Stimulated activated naive CD4-positive, alpha-beta T cell treated with Interleukin-2 at 50 U/mL for 16 hours (primary cell): ENCODE results near the gene CHCHD2.
"Not testable (repeated sequence)": the region's sequence is repeated elsewhere in the genome, so short reads cannot be mapped to it uniquely, and the experiment has no call there.

Source experiments
- DNase-seq: peaks from one replicate; lab custom pipeline; 2025; lab: John Stamatoyannopoulos, UW

Gene CHCHD2, protein sequence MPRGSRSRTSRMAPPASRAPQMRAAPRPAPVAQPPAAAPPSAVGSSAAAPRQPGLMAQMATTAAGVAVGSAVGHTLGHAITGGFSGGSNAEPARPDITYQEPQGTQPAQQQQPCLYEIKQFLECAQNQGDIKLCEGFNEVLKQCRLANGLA

DNA sequence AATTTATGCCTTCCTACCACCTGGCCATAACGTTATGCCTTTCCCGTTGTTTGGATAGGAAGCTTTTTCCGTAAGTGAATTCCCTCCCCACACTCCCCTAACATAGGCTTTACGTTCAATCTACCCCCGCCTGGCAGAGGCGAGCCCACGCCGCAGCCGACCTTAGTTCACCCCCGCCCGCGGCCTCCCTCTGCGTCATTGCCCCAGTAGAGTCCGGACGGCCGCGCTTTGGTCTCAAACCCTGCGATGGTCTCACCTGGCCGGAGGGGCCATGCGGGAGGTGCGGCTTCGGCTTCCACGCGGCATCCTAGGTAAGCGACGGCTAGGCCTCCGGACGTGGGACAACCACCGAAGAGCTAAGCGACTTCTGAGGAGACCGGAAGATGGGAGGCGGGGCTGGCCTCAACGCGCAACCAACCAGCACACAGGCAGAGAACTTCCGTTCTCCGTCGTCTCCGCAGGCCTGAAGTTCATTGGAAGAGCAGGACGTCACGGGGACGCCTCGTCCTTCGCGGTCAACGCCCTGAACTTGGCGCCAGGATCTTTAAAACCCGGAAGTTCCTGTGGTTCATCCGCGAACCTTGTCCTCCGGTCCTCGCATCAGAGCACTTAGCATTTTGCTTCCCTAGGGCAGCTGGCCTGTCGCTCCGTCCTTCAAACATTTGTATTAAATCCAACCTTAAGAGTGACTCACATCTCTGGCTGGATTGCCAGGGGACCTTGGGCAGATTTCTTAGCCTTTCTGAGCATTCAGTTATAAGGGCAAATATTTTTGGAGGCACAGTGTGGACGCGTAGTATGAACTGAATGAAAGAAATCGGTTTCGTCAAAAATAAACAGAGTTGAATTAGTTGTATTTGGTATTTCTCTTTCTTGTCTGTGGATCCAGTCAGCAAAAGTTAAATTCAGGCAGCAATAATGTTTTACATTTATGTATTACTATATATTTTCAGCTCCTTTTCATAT lies at the start of gene CHCHD2:
Gene CHCHD2, minus strand, starts transcription at position 369 of the 966 bp plus-strand sequence. Its CDS starts 63 bp downstream, at position 306.
- peak; percentile 95 for DNase-seq

DNA sequence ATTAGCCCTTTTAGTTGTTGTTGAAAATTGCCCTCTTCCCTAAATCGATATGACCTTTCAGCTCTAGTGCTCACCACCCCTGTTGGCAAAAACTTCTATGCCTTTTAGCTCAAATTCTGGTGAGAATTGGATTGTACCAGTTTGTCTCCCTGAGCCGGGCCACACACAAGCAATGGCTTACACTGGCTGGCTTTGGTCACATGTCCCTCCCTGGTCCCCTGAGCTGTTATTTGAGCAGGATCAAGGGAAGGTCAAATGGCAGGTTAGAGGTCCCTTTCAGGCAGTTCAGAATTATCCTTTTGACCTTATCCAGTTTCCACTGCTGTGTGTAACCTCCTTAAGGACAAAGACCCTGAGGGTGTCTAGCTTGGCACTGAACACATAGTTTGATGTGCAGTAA lies 24.8 kb upstream of the CHCHD2 start:
- not testable (repeated sequence) for DNase-seq

DNA sequence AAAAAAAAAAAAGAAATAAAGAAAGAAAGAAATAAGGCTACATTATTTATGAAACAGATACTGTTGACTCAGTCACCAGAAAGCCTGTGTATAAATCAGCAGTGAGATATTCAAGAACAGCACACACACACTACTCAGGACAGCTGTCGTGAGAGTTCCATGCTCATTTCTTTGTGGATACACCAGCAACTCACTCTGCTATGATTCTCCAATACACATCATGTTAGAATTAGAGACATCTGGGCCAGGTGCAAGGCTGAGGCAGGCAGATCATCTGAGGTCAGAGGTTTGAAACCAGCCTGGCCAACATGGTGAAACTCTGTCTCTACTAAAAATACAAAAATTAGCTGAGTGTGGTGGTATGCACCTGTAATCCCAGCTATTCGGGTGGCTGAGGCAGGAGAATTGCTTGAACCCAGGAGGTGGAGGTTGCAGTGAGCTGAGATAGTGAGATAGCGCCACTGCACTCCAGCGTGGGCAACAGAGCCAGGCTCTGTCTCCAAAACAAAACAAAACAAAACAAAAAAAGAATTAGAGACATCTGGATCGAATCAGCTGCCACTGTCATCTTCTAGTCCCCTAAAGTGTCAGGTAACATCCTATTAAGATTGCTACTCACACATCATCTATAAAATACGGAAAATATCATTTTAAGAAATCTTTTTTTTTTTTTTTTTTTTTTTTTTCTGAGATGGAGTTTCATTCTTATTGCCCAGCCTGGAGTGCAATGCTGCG lies 21.1 kb upstream of the CHCHD2 start:
- DNase-seq: no peak

DNA sequence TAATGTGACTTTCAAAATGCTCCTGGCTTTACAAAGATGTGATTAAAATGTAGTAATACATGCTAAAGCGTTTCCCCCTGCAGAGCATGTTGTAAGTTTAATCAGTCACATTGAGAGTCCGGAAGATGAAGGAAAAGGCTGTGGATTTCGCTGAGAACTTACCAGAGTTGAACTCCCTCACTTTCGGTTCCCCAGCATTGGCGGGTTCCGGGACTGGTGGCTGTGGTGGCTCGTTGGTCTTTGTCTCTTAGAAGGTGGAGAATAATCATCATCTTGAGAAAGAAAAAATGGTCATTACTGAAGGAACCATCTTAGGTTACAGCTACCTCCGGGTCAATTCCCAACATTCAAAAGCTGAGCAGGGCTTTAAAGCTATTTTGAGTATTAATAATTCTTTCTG lies 19.6 kb upstream of the CHCHD2 start:
- no peak for DNase-seq

DNA sequence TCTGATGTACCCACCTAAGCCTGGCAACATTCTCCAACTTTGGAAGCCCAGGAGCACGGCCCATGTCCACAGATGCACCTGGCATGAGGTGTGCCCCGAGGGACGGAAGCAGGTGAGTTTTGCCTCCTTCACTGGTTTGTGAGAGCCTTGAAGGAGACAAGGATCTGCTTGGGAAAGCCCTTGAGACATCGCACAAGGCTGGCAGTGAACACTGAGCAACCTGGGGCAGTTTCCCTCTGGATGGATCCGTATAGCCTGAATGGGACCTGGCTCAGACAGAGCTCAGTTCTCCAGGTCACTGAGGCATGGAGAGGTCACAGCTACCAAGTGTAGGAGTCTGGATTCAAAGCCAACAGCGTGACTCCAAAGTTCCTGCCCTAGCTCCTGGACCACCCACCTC lies 18.7 kb upstream of the CHCHD2 start:
- DNase-seq: no peak

DNA sequence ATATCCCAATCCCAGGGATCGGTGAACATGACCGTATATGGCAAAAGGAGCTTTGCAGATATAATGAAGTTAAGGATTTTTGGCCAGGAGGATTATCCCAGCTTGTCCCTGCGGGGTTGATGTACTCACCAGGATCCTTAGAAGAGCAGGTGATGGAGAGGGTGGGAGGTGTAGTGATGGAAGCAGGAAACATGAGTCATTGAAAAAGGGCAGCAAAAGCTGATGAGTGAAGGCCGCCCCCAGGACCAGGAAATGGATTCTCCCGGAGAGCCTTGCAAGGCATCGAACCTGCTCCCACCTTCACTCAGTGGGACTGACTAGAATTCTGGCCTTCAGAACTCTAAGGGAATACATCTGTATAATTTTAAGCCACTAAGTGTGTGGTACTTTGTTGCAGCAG lies 15.2 kb upstream of the CHCHD2 start:
- no peak for DNase-seq

DNA sequence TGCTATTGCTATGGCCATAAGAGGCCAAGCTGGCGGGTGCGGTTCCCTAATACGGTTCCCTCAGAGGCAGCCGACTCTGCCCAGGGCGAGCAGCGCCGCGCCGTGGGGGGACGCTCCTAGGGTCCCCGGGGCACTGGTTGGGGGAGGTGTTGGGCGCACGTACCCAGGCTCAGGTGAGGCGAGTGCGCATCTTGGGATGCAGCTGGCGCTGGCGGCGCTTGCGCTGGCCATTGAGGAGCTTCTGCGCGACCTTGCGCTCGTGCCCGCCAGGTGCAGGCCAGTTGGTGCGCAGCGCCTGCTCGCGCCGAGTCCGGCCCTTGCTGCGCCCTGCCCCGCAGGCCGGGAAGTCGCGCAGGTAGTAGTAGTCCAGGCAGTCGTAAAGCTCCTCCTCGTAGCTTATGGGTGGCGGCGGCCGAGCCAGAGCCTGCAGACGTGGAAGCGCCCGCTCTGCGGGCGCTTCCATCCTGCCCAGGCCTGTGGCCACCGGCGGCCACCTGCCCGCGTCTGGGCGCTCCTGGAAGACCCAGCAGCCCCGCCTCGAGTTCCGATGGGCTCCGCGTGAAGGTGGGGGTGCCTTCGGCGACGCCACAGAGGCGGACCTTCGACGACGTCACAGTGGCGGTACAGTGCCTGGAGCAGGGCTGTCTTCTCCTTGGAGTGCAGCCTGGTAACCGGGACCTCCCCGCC lies 9.7 kb upstream of the CHCHD2 start, which contains the start of gene NUPR2:
Gene NUPR2, minus strand, starts transcription at position 566 of the 687 bp plus-strand sequence. Its CDS starts 103 bp downstream, at position 463.
- no peak for DNase-seq

DNA sequence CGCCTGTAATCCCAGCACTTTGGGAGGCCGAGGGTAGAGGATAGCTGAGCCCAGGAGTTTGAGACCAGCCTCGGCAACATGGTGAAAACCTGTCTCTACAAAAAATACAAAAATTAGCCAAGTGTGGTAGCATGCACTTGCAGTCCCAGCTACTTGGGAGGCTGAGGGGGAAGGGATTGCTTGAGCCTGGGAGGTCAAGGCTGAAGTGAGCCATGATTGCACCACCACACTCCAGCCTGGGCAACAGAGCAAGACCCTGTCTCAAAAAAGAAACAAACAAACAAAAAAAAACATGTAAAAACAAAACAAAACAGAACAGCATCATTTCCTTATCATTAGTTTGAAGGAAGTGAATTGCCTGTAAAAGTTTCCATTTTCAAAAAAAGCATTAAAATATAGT lies 6.0 kb upstream of the CHCHD2 start:
- DNase-seq: not testable (repeated sequence)

DNA sequence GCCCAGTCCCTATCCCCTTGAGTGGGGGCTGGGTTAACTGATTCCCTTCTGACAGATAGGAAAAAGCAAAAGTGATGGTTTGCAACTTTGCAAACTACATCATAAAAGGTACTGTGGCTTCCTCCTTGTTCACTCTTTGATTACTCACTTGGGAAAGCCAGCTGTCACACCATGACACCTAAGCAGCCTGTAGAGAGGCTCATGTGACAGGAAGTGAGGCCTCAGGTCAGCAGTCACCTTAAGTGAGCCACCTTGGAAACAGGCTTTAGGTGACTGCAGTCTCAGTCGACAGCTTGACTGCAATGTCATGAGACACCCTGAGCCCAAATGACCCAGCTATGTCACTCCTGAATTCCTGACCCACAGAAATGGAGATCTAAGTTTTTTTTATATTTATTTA lies 4.3 kb upstream of the CHCHD2 start:
- no peak for DNase-seq

DNA sequence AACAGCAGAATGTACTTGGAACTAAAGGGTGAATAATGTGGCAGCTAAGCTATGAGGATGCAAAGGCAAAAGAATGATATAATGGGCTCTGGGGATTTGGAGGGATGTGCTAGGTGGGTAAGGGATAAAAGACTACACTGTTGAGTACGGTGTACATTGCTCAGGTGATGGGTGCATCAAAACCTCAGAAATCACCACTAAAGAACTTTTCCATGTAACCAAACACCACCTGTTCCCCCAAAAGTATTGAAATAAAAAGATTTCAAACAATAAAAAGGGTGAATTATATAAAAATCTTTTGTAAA lies 1.6 kb upstream of the CHCHD2 start:
- no peak for DNase-seq

DNA sequence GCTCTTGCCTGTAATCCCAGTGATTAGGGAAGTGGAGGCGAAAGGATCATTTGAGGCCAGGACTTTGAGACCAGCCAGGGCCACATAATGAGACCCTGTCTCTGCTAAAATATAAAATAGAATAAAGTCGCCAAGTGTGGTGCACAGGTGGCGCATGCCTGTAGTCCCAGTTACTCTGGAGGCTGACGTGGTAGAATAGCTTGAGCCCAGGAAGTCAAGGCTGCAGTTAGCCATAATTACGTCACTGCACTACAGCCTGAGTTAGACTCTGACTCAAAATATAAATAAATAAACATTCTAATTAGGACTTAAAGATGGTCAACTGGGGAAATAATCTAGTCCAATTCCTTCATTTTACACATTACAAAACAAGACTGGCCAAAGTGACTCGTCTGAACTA lies 768 bp downstream of the CHCHD2 start:
- peak; percentile 14 for DNase-seq

DNA sequence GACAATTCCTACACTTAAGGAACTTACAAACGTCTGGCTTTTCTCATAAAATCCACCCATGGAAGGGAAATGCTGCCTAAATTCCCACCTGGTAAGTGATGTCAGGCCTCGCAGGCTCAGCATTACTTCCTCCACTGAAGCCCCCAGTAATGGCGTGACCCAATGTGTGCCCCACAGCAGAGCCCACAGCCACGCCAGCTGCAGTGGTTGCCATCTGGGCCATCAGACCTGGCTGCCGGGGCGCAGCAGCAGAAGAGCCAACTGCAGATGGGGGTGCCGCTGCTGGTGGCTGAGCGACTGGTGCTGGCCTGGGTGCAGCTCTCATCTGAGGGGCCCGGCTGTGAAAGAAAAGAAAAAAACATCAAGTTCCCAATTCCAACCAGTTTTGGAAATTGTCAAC lies 2.1 kb downstream of the CHCHD2 start:
- DNase-seq: not testable (repeated sequence)

DNA sequence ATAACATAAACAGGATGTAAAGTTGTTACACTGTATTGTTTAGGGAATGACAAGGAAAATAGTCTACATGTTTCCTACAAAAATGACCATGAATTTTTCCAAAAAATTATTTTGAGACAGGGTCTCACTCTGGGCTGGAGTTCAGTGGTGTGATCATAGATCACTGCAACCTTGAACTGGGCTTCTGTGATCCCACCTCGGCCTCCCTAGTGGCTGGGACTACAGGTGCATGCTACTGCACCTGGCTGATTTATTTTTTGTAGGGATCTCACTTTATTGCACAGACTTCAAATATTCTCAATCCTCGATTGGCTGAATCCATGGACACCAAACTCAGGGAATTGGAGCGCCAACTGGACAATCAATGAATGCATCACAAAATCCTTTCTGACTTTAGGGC lies 6.6 kb downstream of the CHCHD2 start:
- DNase-seq: no peak

DNA sequence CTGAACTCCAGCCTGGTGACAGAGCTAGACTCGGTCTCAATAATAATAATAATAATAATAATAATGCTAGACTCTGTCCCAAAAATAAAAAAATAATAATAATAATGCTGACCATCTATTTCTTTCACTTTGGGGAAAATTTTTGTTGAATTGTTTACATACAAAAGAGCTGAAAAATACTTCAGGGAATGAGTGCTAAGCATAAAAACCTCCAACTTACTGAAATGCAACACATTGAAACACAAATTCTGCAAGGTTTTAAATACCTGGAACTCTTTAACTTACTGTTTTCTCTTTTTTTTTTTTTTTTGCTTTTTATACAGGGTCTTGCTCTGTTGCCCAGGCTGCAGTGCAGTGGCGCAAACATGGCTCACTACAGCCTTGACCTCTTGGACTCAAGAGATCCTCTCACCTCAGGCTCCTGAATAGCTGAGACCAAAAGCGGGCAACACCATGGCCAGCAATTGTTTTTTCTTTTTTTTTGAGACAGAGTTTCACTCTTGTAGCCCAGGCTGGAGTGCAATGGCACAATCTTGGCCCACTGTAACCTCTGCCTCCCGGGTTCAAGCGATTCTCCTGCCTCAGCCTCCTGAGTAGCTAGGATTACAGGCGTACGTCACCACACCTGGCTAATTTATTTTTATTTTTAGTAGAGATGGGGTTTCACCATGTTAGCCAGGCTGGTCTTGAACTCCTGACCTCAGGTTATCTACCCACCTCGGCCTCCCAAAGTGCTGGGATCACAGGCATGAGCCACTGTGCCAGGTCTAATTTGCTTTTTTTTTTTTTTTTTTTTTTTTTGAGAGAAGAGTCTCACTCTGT lies 7.9 kb downstream of the CHCHD2 start:
- DNase-seq: not testable (repeated sequence)

DNA sequence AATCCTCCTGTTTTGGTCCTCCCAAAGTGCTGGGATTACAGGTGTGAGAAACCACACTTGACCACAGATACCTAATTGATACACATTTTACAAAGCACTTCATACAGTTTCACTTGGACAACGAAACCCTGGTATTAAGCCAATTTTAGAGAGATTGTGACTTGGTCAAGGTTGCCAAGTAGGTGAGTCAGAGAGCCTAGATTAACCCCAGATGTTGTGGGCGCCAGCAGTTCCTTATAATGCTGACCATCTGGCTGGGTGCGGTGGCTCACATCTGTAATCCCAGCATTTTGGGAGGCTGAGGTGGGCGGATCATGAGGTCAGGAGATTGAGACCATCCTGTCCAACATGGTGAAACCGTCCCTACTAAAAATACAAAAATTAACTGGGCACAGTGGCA lies 8.6 kb downstream of the CHCHD2 start:
- no peak for DNase-seq

DNA sequence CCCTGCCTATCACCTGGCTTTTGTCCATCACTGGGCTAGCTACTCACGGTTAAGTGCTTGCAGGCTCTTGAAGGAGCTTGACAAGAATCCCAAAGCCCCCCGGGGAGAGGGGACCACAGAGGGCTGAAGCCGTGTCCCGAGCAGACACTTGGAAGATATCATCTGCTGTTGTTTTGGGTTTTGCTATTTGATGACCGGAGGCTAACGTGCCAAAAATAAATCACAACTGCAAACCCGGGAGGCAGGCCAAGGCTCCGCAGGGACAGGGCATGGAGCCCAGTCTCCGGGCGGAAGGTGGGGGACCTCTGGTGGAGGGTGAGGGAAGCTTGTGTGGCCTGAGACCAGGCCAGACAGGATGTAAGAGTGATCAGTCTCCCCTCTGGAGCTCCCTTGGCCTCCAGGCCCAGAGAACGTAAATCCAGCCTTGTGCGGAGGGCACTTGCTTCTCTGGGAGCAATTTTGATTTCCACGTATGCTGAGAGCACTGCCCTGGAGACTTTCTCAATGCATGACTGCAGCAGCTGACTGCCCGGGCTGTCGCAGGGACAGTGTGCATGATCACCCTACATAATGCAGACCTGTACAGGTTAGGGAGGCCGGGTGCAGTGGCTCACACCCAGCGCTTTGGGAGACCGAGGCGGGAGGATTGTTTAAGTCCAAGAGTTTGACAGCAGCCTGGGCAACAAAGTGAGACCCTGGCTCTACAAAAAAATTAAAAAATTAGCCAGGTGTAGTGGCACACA lies 13.3 kb downstream of the CHCHD2 start, which contains the start of gene PHKG1:
Gene PHKG1, minus strand, starts transcription at position 164 of the 743 bp plus-strand sequence. CDS start 4,011 bp downstream, outside the sequence.
- no peak for DNase-seq

DNA sequence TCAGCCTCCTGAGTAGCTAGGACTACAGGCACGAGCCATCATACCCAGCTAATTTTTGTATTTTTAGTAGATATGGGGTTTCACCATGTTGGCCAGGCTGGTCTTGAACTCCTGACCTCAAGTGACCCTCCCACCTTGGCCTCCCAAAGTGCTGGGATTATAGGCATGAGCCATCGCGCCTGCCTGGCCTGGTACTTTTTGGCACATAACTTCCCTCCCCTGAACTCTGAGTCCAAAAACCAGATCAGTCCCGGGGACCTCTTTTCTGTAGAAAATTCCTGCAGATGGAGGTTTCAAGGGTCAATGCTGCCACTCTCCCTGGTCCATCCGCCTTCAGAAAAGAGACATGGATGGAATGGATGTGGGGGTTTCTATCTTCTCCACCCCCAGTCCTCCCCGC lies 13.9 kb downstream of the CHCHD2 start:
- DNase-seq: not testable (repeated sequence)

DNA sequence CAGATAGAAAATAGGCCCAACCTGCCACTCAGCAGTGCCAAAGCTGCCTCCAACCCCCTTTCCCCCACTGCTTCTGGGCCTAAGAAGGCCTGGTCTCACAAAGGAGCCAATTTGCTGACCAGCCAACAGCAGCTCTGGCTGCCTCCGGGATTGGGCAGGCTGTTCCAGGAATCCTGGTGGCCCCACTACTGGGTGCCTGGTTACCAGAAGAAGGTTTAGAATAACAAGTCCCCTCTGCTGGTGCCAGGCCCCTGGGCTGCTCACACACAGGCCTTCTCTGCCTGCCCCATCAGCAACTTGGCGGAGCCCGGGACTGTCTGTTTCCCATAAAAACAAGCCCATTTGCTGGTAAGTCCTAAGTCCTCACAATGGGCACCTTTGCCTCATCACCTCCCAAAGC lies 14.7 kb downstream of the CHCHD2 start:
- no peak for DNase-seq

DNA sequence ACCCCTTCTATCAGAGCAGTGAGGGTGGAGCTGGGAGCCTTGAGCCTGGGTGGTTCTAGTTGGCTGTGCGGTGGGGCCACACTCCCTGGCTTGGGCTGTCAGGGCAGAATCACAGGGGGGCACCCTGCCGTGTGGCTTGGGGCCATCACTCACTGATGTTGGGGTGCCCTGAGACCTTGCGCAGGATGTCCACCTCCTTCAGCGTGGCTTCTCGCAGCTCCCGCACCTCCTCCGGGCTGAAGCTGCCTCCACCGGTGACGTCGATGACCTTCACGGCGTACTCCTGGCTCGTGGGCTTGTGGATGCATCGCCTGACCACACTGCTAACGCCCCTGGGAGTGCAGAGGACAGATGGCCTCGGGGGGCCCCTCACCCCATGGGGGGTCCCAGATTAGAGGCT lies 18.8 kb downstream of the CHCHD2 start:
- DNase-seq: no peak

DNA sequence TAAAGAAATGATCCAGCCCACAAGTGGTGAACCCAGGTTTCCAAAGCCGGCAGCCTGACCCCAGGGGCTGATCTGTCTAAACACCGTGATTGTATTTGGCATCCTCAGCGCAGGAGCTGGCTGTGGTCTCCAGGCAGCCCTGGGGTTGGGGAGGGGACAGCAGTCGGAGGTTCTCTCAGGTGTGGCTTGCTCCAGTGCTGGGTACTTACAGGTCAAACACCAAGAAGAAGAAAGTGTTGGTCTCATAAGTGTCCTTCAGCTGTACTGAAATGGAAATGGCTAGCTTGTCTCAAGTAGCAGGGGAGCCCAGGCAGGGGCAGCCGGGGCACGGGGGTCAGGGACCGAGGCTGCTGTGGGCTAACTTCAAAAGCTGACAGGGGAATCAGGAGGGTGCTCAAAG lies 19.5 kb downstream of the CHCHD2 start:
- no peak for DNase-seq
